NCI-H82 treated with DMSO at 0.1 percent for 48 hours (cell line): Measurements from ENCODE around the gene MYOM1.
"Not testable (repeated sequence)": the region's sequence is repeated elsewhere in the genome, so short reads cannot be mapped to it uniquely, and the experiment has no call there.

ENCODE experiments used
- DNase-seq: peaks from one replicate; lab custom pipeline; 2025; ENCODE audit not compliant: unreplicated experiment; lab: John Stamatoyannopoulos, UW

Gene MYOM1

DNA sequence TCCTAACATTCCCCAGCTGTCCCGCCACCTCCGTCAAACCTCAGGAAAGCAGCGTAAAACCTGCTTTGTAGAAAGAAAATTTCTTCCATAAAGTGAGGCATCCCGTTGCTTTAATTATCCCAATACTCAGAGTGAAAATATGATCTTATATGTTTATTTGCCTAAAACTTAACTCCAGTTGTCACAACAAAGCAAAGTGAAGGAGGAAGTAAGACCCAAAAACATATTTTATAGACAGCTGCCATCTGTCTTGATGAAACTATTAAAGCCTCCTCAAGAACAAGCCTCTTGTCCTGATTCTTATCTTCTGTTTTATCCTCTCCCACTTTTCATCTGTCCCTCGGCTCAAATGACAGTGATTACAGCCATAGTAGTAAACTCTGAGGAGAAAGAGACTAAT, 177.9 kb downstream of the MYOM1 start:
- no peak for DNase-seq

DNA sequence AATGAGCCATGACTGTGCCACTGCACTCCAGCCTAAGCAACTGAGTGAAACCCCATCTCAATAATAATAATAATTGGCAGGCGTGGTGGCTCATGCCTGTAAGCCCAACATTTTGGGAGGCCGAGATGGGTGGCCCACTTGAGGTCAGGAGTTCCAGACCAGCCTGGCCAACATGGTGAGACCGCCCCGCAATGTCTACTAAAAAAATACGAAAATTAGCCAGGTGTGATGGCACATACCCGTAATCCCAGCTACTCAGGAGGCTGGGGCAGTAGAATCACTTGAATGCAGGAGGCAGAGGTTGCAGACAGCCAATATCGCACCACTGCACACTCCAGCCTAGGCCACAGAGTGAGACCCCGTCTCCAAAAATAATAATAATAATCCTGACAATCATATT, 178.9 kb downstream of the MYOM1 start:
- DNase-seq: no peak

DNA sequence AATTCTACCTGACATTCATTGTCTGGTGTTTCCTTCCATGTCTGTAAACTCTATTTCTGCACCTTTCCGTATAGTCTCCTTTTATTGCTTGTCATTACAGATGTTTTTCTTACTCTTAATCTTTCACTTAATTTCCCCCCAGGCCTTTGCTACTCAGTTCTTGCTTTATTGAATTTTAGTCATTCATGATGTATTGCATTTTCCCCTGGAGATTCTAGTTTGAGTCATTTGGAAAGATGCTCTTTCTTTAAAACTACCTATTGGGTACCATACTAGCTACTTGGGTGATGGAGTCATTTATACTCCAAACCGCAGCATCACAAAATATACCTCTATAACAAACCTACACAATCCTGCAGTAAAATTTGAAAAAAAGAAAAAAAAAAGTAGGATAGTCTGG, 179.6 kb downstream of the MYOM1 start:
- no peak for DNase-seq

DNA sequence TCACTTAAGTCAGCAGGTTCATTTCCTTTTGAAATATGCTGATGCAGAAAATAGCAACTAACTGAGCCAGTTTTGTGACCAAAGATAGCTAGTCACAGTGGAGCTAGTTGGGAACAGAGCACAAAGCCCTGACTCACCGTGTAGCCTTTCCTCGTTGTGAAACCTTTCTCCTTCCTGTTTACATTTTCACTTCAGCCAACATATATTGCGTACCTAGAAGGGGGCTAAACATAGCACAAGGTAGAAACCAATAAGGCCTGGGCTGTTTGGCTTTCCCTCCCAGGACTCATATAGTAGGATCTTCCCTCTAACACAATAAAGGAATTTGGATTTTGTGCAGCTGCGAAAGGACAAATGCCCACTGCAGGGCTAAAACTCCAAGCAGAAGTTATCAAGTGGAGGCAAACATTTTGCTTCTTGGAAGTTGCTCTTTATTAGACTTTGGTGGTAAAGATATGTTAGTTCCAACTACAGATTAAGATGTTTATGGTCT, 182.3 kb downstream of the MYOM1 start:
- no peak for DNase-seq

DNA sequence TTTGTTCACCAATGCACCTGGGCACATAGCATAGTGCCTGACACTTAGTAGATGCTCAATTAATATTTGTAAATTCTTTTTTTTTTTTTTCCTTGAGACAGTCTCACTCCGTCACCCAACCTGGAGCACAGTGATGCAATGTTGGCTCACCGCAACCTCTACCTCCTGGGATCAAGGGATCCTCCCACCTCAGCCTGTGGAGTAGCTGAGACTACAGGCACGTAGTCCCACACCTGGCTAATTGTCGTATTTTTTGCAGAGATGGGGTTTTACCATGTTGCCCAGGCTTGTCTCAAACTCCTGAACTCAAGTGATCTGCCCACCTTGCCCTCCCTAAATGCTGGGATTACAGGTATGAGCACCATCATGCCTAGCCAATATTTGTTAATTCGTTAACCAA, 183.7 kb downstream of the MYOM1 start:
- DNase-seq: no peak

DNA sequence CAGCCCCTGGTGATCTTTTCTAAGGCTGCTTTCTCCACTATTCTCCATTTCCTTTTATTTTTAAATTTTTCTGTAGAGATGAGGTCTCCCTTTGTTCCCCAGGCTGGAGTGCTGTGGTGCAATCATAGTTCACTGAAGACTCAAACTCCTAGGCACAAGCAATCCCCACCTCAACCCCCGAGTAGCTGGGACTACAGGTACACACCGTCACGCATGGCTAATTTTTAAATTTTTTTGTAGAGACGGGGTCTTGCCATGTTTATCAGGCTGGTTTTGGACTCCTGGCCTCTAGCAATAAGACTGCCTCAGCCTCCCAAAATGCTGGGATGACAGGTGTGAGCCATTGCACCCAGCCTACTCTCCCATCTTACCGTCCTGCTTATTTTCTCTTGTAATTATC, 184.1 kb downstream of the MYOM1 start:
- DNase-seq: no peak

DNA sequence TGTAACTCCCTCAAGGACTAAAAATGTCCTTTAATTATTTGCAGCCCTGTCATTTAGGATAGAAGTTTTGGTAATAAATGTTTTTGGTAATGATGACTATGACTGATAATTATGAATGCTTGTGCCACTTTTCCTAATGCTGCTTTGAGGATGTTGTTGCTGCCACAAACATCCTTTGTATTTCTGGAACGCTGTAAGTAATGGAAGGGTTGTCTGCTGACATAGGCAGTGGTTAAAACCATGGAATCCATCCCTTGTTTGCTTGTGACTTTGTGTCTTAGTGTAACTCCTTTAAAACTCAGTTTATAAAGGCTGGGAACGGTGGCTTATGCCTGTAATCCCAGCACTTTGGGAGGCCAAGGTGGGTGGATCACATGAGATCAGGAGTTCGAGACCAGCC, 187.0 kb downstream of the MYOM1 start:
- DNase-seq: no peak

DNA sequence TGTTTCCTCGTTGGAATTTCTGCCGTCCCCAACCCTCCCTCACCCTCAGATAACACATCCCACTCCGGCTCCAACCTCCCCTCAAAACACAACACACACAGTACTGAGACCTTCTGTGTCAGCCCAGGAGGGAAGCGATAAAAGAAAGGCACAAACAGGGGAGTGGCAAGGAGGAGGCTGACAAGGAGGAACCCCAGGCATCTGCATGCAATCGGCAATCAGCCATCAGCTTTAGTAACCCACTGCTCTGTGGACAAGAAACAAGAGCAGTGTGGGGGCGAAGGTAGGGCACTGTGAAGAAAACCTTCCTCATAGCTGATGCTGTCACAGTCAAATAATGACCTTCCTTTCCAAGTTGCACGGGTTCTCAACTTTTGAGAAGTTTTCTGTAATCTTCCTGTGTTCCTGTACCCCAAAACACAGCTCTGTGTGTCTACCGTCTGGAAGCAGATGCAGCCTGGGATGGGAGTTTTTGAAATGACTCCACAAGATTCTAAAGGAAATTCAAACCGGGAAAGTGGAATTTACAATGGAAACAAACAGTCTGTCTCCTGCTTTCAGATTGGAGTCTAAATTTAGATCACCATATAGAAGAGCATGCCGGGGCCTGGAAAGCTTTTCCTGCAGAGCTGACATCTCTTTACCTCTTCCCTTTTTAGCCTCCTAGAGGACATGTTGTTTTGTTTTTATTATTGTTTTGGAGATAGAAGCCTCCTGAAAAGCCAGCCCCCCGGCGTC, 190.4 kb downstream of the MYOM1 start:
- no peak for DNase-seq

DNA sequence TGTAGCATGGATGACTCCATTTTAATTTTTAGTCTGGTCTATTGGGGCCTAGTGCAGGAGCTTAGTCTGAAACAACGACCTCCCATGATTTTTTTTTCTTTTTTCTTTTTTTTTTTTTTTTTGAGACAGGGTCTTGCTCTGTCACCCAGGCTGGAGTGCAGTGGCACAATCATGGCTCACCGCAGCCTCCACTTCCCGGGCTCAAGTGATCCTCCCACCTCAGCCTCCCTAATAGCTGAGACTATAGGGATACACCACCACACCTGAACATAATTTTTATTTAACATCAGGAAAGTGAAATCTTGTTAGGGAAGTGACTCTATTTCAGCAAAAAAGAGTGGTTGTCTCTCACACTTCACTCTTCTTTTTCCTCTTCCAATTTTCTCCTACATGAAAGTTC, 191.7 kb downstream of the MYOM1 start:
- not testable (repeated sequence) for DNase-seq

DNA sequence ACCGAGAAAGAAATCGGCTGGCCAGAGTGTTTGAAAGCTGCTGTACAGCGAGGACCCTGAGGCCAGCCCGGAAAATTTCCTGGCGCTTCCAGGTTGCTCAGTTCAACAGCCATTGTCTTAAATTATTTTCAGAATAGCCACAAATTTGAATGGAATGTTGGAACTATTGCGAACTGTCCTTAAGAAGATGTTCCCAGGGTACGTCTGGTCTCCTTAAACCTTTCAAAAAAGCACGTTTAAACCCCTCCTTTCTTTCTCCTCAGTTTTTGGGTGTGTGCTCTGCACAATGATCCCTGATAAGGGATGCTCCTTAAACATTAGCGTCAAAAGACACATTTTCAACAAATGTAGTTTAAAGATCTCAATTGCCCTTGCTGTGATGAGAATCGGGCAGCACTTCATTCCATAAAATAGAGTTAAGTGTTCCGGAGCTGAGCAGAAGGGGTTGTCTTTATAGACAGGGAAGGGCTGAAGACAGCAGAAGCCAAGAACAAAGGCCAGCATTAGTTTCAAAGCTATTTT, 192.3 kb downstream of the MYOM1 start:
- no peak for DNase-seq

DNA sequence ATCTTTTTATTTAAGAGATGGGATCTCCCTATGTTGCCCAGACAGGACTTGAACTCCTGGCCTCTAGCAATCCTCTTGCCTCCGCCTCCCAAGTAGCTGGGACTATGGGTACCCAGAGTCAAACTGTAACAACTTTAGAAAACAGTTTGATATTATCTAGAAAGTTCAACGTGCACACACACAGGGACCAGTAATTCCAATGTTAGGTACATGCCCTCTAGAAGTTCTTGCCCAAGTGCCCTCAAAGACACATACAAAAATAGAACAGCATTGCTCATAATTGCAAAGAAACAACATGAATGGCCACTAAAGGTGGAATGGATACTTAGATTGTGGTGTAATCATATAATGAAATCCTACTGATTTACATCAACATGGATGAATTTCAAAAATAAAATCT, 194.2 kb downstream of the MYOM1 start:
- no peak for DNase-seq

DNA sequence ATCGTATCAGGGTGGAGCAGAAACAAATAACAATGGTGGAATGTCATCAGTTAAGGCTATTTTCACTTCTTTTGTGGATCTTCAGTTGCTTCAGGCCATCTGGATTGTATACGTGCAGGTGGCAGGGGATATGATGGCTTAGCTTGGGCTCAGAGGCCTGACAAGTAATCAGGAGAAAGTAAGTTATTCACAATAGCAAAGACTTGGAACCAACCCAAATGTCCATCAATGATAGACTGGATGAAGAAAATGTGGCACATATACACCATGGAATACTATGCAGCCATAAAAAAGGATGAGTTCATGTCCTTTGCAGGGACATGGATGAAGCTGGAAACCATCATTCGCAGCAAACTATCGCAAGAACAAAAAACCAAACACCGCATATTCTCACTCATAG, 196.2 kb downstream of the MYOM1 start:
- not testable (repeated sequence) for DNase-seq
